HG02852 (cell line): ENCODE results near the gene LRIG1.

Experiments used
- ATAC-seq: cut with Tn5 transposase; IDR thresholded peaks from one replicate; pipeline ENCODE4 v1.9.1; 2021; ENCODE audit warnings: mild to moderate bottlenecking, moderate library complexity; ENCODE audit not compliant: unreplicated experiment

LRIG1 gene

GRCh38 chr3:66406831-66407610 is 93.8 kb downstream of the LRIG1 start:
- no peak for ATAC-seq

GRCh38 chr3:66406163-66406562 is 94.7 kb downstream of the LRIG1 start:
- no peak for ATAC-seq

GRCh38 chr3:66405701-66406091 is 95.1 kb downstream of the LRIG1 start:
- no peak for ATAC-seq

GRCh38 chr3:66404903-66405700 is 95.7 kb downstream of the LRIG1 start:
- no peak for ATAC-seq

- ATAC-seq: no peak
These were observed 96.6 kb downstream of the LRIG1 start for GRCh38 chr3:66404197-66404596.

GRCh38 chr3:66403323-66403990 is 97.4 kb downstream of the LRIG1 start:
- no peak for ATAC-seq

GRCh38 chr3:66402596-66403290 is 98.1 kb downstream of the LRIG1 start:
- no peak for ATAC-seq

- no peak for ATAC-seq
These were observed 98.9 kb downstream of the LRIG1 start for GRCh38 chr3:66401675-66402491.

GRCh38 chr3:66401157-66401550 is 99.7 kb downstream of the LRIG1 start:
- no peak for ATAC-seq

GRCh38 chr3:66400411-66401156 is 100.2 kb downstream of the LRIG1 start:
- ATAC-seq: no peak

GRCh38 chr3:66399529-66400232 is 101.1 kb downstream of the LRIG1 start:
- ATAC-seq: no peak

- no peak for ATAC-seq
These were observed 102.4 kb downstream of the LRIG1 start for GRCh38 chr3:66398228-66399025.

GRCh38 chr3:66397745-66398144 is 103.1 kb downstream of the LRIG1 start:
- no peak for ATAC-seq

GRCh38 chr3:66396888-66397287 is 103.9 kb downstream of the LRIG1 start:
- no peak for ATAC-seq

GRCh38 chr3:66396161-66396760 is 104.6 kb downstream of the LRIG1 start:
- no peak for ATAC-seq

GRCh38 chr3:66395635-66396034 is 105.2 kb downstream of the LRIG1 start:
- no peak for ATAC-seq

- no peak for ATAC-seq
These were observed 106.0 kb downstream of the LRIG1 start for GRCh38 chr3:66394753-66395249.
